ENCODE results near the gene JAG1.

Gene JAG1

DNA sequence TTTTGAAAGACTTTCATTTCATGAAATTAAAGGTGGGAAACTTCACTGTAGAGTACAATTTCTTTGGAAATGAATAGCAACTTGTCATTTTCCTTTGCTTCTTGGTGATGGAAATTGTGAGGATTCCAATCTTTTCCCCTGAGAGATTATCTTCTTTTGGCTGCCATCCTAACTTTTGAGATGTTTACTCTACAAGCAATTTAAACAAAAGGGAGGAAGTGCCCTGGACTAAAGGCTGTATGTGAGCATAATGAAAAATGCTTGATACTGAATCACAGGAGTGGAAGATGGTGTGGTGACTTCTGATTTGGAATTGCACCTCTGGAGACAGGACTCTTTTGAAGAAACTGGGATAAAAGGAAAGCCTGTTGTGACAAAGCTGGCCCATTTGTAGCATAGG is 43.1 kb upstream of the JAG1 start:
- H3K9me3 ChIP-seq (ENCODE audit: control insufficient read depth, insufficient read depth, low read length) = no peaks in the 10 kb centered on the region
- TF ChIP-seq, protein P1, sequence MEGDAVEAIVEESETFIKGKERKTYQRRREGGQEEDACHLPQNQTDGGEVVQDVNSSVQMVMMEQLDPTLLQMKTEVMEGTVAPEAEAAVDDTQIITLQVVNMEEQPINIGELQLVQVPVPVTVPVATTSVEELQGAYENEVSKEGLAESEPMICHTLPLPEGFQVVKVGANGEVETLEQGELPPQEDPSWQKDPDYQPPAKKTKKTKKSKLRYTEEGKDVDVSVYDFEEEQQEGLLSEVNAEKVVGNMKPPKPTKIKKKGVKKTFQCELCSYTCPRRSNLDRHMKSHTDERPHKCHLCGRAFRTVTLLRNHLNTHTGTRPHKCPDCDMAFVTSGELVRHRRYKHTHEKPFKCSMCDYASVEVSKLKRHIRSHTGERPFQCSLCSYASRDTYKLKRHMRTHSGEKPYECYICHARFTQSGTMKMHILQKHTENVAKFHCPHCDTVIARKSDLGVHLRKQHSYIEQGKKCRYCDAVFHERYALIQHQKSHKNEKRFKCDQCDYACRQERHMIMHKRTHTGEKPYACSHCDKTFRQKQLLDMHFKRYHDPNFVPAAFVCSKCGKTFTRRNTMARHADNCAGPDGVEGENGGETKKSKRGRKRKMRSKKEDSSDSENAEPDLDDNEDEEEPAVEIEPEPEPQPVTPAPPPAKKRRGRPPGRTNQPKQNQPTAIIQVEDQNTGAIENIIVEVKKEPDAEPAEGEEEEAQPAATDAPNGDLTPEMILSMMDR (IDR thresholded peaks at IDR 0.05; ENCODE audit: low read depth, low read length, poor library complexity, severe bottlenecking) = no peak
- TF ChIP-seq EZH2phosphoT487 (IDR thresholded peaks at IDR 0.05; ENCODE audit: borderline replicate concordance, low read length) = no peak
- H4K20me1 ChIP-seq (ENCODE audit: control insufficient read depth, insufficient read depth, low read depth, low read length) = no peaks in the 10 kb centered on the region
- no peaks in the 10 kb centered on the region for H3K4me1 ChIP-seq (ENCODE audit: control insufficient read depth, low read length)
- no peak overlapping the region for H3K4me2 ChIP-seq (ENCODE audit: low read length)
- no peaks in the 10 kb centered on the region for H3K27me3 ChIP-seq (ENCODE audit: control insufficient read depth, low read length)
- H3K79me2 ChIP-seq (ENCODE audit: control insufficient read depth, low read length) = no peaks in the 10 kb centered on the region
- no peaks in the 10 kb centered on the region for H3K9me2 ChIP-seq (replicated peaks; ENCODE audit: control insufficient read depth, low read length)
- no peaks in the 10 kb centered on the region for H3F3A ChIP-seq (ENCODE audit: control insufficient read depth, insufficient read depth)
- no peak overlapping the region for H3K4me3 ChIP-seq (ENCODE audit: low read length)
- no peak overlapping the region for H3K27ac ChIP-seq (ENCODE audit: low read depth, low read length)
- H3K36me3 ChIP-seq (ENCODE audit: control insufficient read depth, low read length) = no peaks in the 10 kb centered on the region

DNA sequence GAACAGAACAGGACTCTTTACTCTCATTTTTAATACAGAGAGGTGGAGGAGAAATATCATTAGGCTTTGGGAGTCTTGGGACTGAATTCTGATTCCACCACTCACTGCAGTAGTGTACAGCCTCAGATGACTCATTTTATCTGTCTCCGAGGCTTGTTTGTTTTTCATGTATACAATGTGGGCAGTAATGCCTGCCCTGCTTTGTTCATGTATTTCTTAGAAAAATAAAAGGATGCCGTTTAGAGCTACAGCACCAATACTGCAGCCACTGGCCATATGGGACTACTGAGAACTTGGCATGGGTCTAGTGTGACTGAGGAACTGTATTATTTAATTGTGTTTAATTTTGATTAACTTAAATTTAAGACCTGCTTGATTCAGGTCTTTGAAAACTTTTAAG is 41.2 kb upstream of the JAG1 start:
- Histone ChIP-seq H4K20me1 (ENCODE audit: control insufficient read depth, insufficient read depth, low read depth, low read length) (no peaks in the 10 kb centered on the region), H3K4me2 (ENCODE audit: low read length) (no peak overlapping the region), H3K4me1 (ENCODE audit: control insufficient read depth, low read length) (no peaks in the 10 kb centered on the region), H3F3A (ENCODE audit: control insufficient read depth, insufficient read depth) (no peaks in the 10 kb centered on the region), H3K9me2 (replicated peaks; ENCODE audit: control insufficient read depth, low read length) (no peaks in the 10 kb centered on the region), H3K27me3 (ENCODE audit: control insufficient read depth, low read length) (no peaks in the 10 kb centered on the region), H3K27ac (ENCODE audit: low read depth, low read length) (no peak overlapping the region), H3K4me3 (ENCODE audit: low read length) (no peak overlapping the region), H3K9me3 (ENCODE audit: control insufficient read depth, insufficient read depth, low read length) (no peaks in the 10 kb centered on the region), H3K36me3 (ENCODE audit: control insufficient read depth, low read length) (no peaks in the 10 kb centered on the region), H3K79me2 (ENCODE audit: control insufficient read depth, low read length) (no peaks in the 10 kb centered on the region)
- no peak for TF ChIP-seq EZH2phosphoT487 (IDR thresholded peaks at IDR 0.05; ENCODE audit: borderline replicate concordance, low read length)
- TF ChIP-seq, protein P1 (IDR thresholded peaks at IDR 0.05; ENCODE audit: low read depth, low read length, poor library complexity, severe bottlenecking) = no peak

DNA sequence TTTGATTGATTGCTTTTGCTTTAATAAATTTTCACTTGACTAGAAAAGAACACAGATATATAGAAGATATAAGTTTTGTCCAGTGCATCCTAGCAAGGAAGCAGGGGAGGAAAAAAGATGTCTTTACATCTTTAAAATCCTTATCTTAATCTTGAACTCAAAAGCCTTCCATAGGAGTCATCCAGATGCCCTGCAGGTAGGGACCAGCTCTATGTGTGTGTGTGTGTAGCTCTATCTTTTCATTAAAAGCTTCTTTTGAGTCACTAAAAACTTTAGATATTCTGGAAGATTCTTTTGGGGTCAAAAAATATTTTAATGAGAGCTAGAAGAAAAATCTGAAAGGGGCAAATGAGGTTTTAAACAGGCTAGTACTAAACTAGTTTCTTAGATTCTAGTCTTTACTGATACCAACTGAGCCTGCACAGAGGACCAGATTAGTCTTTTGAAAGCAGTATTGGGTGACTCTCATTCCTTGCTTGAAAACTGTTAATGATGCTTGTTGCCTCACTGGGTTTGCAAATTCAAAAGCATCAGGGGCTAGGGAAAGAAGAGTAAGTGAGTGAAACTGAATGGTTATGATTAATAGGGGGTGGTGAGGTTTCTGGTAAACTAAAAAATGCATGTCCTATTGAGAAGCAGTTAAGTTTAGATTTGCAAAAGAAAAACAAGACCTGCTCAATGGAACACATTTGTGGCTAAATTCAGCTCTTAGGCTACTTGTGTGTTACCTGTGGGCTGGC is 40.6 kb upstream of the JAG1 start:
- no peaks in the 10 kb centered on the region for H3K27me3 ChIP-seq (ENCODE audit: control insufficient read depth, low read length)

More for the DNA sequence above, 40.6 kb upstream of the JAG1 start:
- Histone ChIP-seq H3K27ac (ENCODE audit: low read depth, low read length) (no peak overlapping the region), H3K36me3 (ENCODE audit: control insufficient read depth, low read length) (no peaks in the 10 kb centered on the region), H3K9me2 (replicated peaks; ENCODE audit: control insufficient read depth, low read length) (no peaks in the 10 kb centered on the region), H4K20me1 (ENCODE audit: control insufficient read depth, insufficient read depth, low read depth, low read length) (no peaks in the 10 kb centered on the region), H3K4me3 (ENCODE audit: low read length) (no peak overlapping the region), H3K4me1 (ENCODE audit: control insufficient read depth, low read length) (no peaks in the 10 kb centered on the region), H3F3A (ENCODE audit: control insufficient read depth, insufficient read depth) (no peaks in the 10 kb centered on the region), H3K9me3 (ENCODE audit: control insufficient read depth, insufficient read depth, low read length) (no peaks in the 10 kb centered on the region), H3K79me2 (ENCODE audit: control insufficient read depth, low read length) (no peaks in the 10 kb centered on the region), H3K4me2 (ENCODE audit: low read length) (no peak overlapping the region)
- no peak for TF ChIP-seq EZH2phosphoT487 (IDR thresholded peaks at IDR 0.05; ENCODE audit: borderline replicate concordance, low read length)
- TF ChIP-seq, protein P1 (IDR thresholded peaks at IDR 0.05; ENCODE audit: low read depth, low read length, poor library complexity, severe bottlenecking) = no peak

All from DOHH2 (cell line).